HG03159 (cell line): ENCODE results near the gene CDK5R1.

Experiments
- ATAC-seq: cut with Tn5 transposase; IDR thresholded peaks from one replicate; pipeline ENCODE4 v1.9.1; 2021; ENCODE audit warnings: mild to moderate bottlenecking, moderate library complexity; ENCODE audit not compliant: unreplicated experiment

CDK5R1 gene

GRCh38 chr17:32492264-32492589 is 5.4 kb downstream of the CDK5R1 start:
- no peak for ATAC-seq

GRCh38 chr17:32492648-32493289 is 6.0 kb downstream of the CDK5R1 start:
- no peak for ATAC-seq

GRCh38 chr17:32493571-32493970 is 6.8 kb downstream of the CDK5R1 start:
- ATAC-seq = no peak

- ATAC-seq = no peak
These were observed 7.3 kb downstream of the CDK5R1 start for GRCh38 chr17:32493976-32494513.

GRCh38 chr17:32494621-32495358 is 8.0 kb downstream of the CDK5R1 start:
- ATAC-seq = no peak

- no peak for ATAC-seq
These were observed 8.8 kb downstream of the CDK5R1 start for GRCh38 chr17:32495359-32496231.

GRCh38 chr17:32496395-32497073 is 9.7 kb downstream of the CDK5R1 start:
- ATAC-seq = no peak

GRCh38 chr17:32497431-32498205 is 10.8 kb downstream of the CDK5R1 start:
- no peak for ATAC-seq

- ATAC-seq = no peak
These were observed 11.6 kb downstream of the CDK5R1 start for GRCh38 chr17:32498391-32498790.

GRCh38 chr17:32502013-32502412 is 15.2 kb downstream of the CDK5R1 start:
- no peak for ATAC-seq

- no peak for ATAC-seq
These were observed 15.9 kb downstream of the CDK5R1 start for GRCh38 chr17:32502710-32503109.

GRCh38 chr17:32503251-32504165 is 16.7 kb downstream of the CDK5R1 start:
- peak; percentile 88 for ATAC-seq

- no peak for ATAC-seq
These were observed 17.6 kb downstream of the CDK5R1 start for GRCh38 chr17:32504166-32504990.

GRCh38 chr17:32508926-32509325 is 22.1 kb downstream of the CDK5R1 start:
- ATAC-seq = no peak

GRCh38 chr17:32510466-32510865 is 23.7 kb downstream of the CDK5R1 start:
- no peak for ATAC-seq

GRCh38 chr17:32512328-32512727 is 25.5 kb downstream of the CDK5R1 start:
- no peak for ATAC-seq

- no peak for ATAC-seq
These were observed 26.8 kb downstream of the CDK5R1 start for GRCh38 chr17:32513579-32513978.

GRCh38 chr17:32514606-32515005 is 27.8 kb downstream of the CDK5R1 start:
- no peak for ATAC-seq
